ENCODE results near the gene AP3B2.

Gene AP3B2

GRCh38 chr15:82730022-82730530, 20.4 kb upstream of the AP3B2 start:
- Histone ChIP-seq H3K27ac (no peak overlapping the region), H3K36me3 (no peaks in the 10 kb centered on the region), H3K4me3 (ENCODE audit: low read depth, low read length) (no peak overlapping the region), H3K27me3 (ENCODE audit: insufficient read depth, low read depth, severe bottlenecking) (no peaks in the 10 kb centered on the region), H3K9me3 (ENCODE audit: severe bottlenecking) (no peaks in the 10 kb centered on the region)
- TF ChIP-seq CTCF (IDR thresholded peaks at IDR 0.05; ENCODE audit: low read depth, low read length): no peak
- no peak for DNase-seq

GRCh38 chr15:82726816-82727215, 17.1 kb upstream of the AP3B2 start:
- no peak for TF ChIP-seq CTCF (IDR thresholded peaks at IDR 0.05; ENCODE audit: low read depth, low read length)
- Histone ChIP-seq H3K36me3 (no peaks in the 10 kb centered on the region), H3K9me3 (ENCODE audit: severe bottlenecking) (no peaks in the 10 kb centered on the region), H3K27ac (no peak overlapping the region), H3K4me3 (ENCODE audit: low read depth, low read length) (no peak overlapping the region), H3K27me3 (ENCODE audit: insufficient read depth, low read depth, severe bottlenecking) (no peaks in the 10 kb centered on the region)
- no peak for DNase-seq

GRCh38 chr15:82715003-82715402, 5.3 kb upstream of the AP3B2 start:
- no peaks in the 10 kb centered on the region for H3K36me3 ChIP-seq
- H3K4me3 ChIP-seq (ENCODE audit: low read depth, low read length): no peak overlapping the region
- DNase-seq: no peak
- no peak overlapping the region for H3K27ac ChIP-seq
- TF ChIP-seq CTCF (IDR thresholded peaks at IDR 0.05; ENCODE audit: low read depth, low read length): no peak
- no peaks in the 10 kb centered on the region for H3K27me3 ChIP-seq (ENCODE audit: insufficient read depth, low read depth, severe bottlenecking)
- peaks cover 3% of the 10 kb centered on the region for H3K9me3 ChIP-seq (ENCODE audit: severe bottlenecking)

GRCh38 chr15:82714016-82714415, 4.3 kb upstream of the AP3B2 start:
- Histone ChIP-seq H3K27me3 (ENCODE audit: insufficient read depth, low read depth, severe bottlenecking) (no peaks in the 10 kb centered on the region), H3K9me3 (ENCODE audit: severe bottlenecking) (peaks cover 3% of the 10 kb centered on the region), H3K36me3 (peaks cover 2% of the 10 kb centered on the region), H3K27ac (no peak overlapping the region), H3K4me3 (ENCODE audit: low read depth, low read length) (no peak overlapping the region)
- no peak for TF ChIP-seq CTCF (IDR thresholded peaks at IDR 0.05; ENCODE audit: low read depth, low read length)
- DNase-seq: no peak

- Histone ChIP-seq H3K27me3 (ENCODE audit: insufficient read depth, low read depth, severe bottlenecking) (no peaks in the 10 kb centered on the region), H3K27ac (no peak overlapping the region), H3K36me3 (peaks cover 2% of the 10 kb centered on the region), H3K9me3 (ENCODE audit: severe bottlenecking) (peaks cover 3% of the 10 kb centered on the region), H3K4me3 (ENCODE audit: low read depth, low read length) (no peak overlapping the region)
- DNase-seq: no peak
- no peak for TF ChIP-seq CTCF (IDR thresholded peaks at IDR 0.05; ENCODE audit: low read depth, low read length)
Measured at GRCh38 chr15:82712036-82712435, 2.4 kb upstream of the AP3B2 start.

- H3K36me3 ChIP-seq: peaks cover 2% of the 10 kb centered on the region
- H3K4me3 ChIP-seq (ENCODE audit: low read depth, low read length): no peak overlapping the region
- DNase-seq: no peak
- no peak for TF ChIP-seq CTCF (IDR thresholded peaks at IDR 0.05; ENCODE audit: low read depth, low read length)
- no peak overlapping the region for H3K27ac ChIP-seq
- no peaks in the 10 kb centered on the region for H3K27me3 ChIP-seq (ENCODE audit: insufficient read depth, low read depth, severe bottlenecking)
- H3K9me3 ChIP-seq (ENCODE audit: severe bottlenecking): peaks cover under 1% of the 10 kb centered on the region
Measured at GRCh38 chr15:82710926-82711490, 1.3 kb upstream of the AP3B2 start.

Data from WERI-Rb-1 (cell line).